OCI-LY1 (cell line): ENCODE results near the gene CLDN19.

ENCODE experiments used
- CTCF ChIP-seq: fragments of 200-600 bp; sonication (generic), shearing (Covaris generic); IDR thresholded peaks from 2 replicates; pipeline ENCODE4 v1.5.1; 2017; ENCODE audit warnings: mild to moderate bottlenecking, antibody characterized with exemption, low read length, moderate library complexity, mixed read lengths
- EZH2 ChIP-seq: fragments of 200-600 bp; sonication (generic), shearing (Covaris generic); IDR thresholded peaks from 2 replicates; pipeline ENCODE4 v1.8.0; 2017; ENCODE audit warnings: borderline replicate concordance, mixed run types, mild to moderate bottlenecking, antibody characterized with exemption, low read length, moderate library complexity, mixed read lengths

- no peak for TF ChIP-seq CTCF
- TF ChIP-seq EZH2, result no peak
Measured at GRCh38 chr1:42752284-42752683, 12.2 kb upstream of the CLDN19 start.
